Mesothelial cell of epicardium (in vitro differentiated cells): ENCODE measurements around the gene DHODH. TPM values are rescaled to one million over a fixed set of nuclear protein-coding genes. Genes with fewer than 3 reads are reported as not detected.
"Not testable (repeated sequence)": the region's sequence is repeated elsewhere in the genome, so short reads cannot be mapped to it uniquely, and the experiment has no call there.

Experiments used
- DNase-seq, 2 experiments: peaks; one replicate each; pipeline ENCODE4 v3.0.0; 2021; ENCODE audit warnings: low spot score in 2 of 2; ENCODE audit not compliant: unreplicated experiment in 2 of 2
- H3K27ac Mint-ChIP-seq: 2 replicates; pipeline ENCODE4 v1.8.0; 2021; ENCODE audit warnings: mixed read lengths
- H3K27me3 Mint-ChIP-seq: 2 replicates; pipeline ENCODE4 v1.8.0; 2021; ENCODE audit warnings: low read depth, mixed read lengths
- H3K36me3 Mint-ChIP-seq: 2 replicates; pipeline ENCODE4 v1.8.0; 2021; ENCODE audit warnings: mixed read lengths
- H3K4me1 Mint-ChIP-seq: 2 replicates; pipeline ENCODE4 v1.8.0; 2021; ENCODE audit warnings: mixed read lengths
- H3K4me3 Mint-ChIP-seq: 2 replicates; pipeline ENCODE4 v1.8.0; 2021; ENCODE audit warnings: mild to moderate bottlenecking, moderate library complexity, mixed read lengths
- H3K9me3 Mint-ChIP-seq: 2 replicates; pipeline ENCODE4 v1.8.0; 2021; ENCODE audit warnings: mixed read lengths
- CTCF ChIP-seq: fragments of 200-600 bp; sonication (generic); IDR thresholded peaks from one replicate; pipeline ENCODE4 v1.5.0; 2021; ENCODE audit warnings: antibody characterized with exemption; ENCODE audit not compliant: unreplicated experiment
- total RNA-seq: library from RNA; stranded (reverse); gene quantifications from 3 replicates; pipeline ENCODE4 v1.2.1, GENCODE V29; 2021

DHODH gene
- total RNA-seq, 1 donor from 2014 or later, result 11.7 TPM

- TF ChIP-seq CTCF, result no peak
- peaks cover 7% of the 10 kb centered on the region for H3K4me1 Mint-ChIP-seq
- no peak for DNase-seq
- no peaks in the 10 kb centered on the region for H3K9me3 Mint-ChIP-seq
- no peak overlapping the region for H3K4me3 Mint-ChIP-seq
- H3K36me3 Mint-ChIP-seq, result peaks cover 10% of the 10 kb centered on the region
- no peaks in the 10 kb centered on the region for H3K27me3 Mint-ChIP-seq
- peak overlapping the region; percentile 61 for H3K27ac Mint-ChIP-seq
These were observed 65.2 kb downstream of the DHODH start for GRCh38 chr16:72073560-72074230.

DNA sequence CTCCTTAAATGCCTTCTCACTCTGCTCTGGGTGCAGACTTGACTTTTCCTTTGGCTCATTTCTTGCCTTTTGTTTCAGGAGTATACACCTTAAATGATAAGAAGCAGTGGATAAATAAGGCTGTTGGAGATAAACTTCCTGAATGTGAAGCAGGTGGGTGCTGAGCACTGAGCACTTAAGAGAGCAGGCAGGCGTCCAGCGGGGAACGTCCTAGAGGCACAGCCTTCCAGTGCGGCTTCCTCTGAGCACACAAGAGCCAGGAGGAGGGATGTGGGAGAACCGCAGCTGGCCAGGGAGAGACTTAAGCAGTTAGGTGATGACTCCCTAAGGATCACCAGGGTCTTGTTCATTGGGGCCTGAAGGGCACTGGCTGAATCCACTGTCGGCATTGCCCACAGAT, 66.5 kb downstream of the DHODH start:
- DNase-seq, H3K27ac Mint-ChIP-seq, H3K4me1 Mint-ChIP-seq, H3K4me3 Mint-ChIP-seq, H3K27me3 Mint-ChIP-seq, H3K9me3 Mint-ChIP-seq: not testable (repeated sequence)
- peaks cover 10% of the 10 kb centered on the region for H3K36me3 Mint-ChIP-seq

Other genes starting within 250 kb of the DHODH start
- 103 to 109 TPM (median 108 TPM) in 3 replicates for gene AP1G1, start 199.9 kb upstream of the DHODH start, total RNA-seq
- gene ATXN1L, start 162.8 kb upstream of the DHODH start, total RNA-seq, result 31.6 to 32.5 TPM (median 31.9 TPM) in 3 replicates
- gene ZNF821, start 124.6 kb upstream of the DHODH start, total RNA-seq, result 25.2 to 28.8 TPM (median 27.1 TPM) in 3 replicates
- gene IST1, start 113.2 kb upstream of the DHODH start, total RNA-seq, result 307 to 309 TPM (median 309 TPM) in 3 replicates
- gene PKD1L3, start 8.3 kb upstream of the DHODH start, total RNA-seq, result 0.04 to 0.05 TPM in 2 of 3 replicates, not detected in the other
- gene HP, start 45.8 kb downstream of the DHODH start, total RNA-seq, result not detected in 3 replicates
- 0.22 to 0.33 TPM (median 0.29 TPM) in 3 replicates for gene HPR, start 54.5 kb downstream of the DHODH start, total RNA-seq
- 16.1 to 17.6 TPM (median 16.7 TPM) in 3 replicates for gene TXNL4B, start 84.9 kb downstream of the DHODH start, total RNA-seq
- 83.8 to 90.9 TPM (median 85.4 TPM) in 3 replicates for gene DHX38, start 85.1 kb downstream of the DHODH start, total RNA-seq
- gene PMFBP1, start 163.4 kb downstream of the DHODH start, total RNA-seq, result 3.7 to 5.7 TPM (median 4.9 TPM) in 3 replicates